SHP77 treated with DMSO at 0.1 percent for 48 hours (cell line): Measurements from ENCODE around the gene MSRB1.

Experiments
- DNase-seq: peaks from one replicate; lab custom pipeline; 2025; lab: John Stamatoyannopoulos, UW

MSRB1 gene

GRCh38 chr16:1942810-1943726 lies at the start of gene MSRB1:
MSRB1 (minus strand) TSS chr16:1943199; CDS start chr16:1943156, 43 bp downstream.
- peak; percentile 96 for DNase-seq

- DNase-seq, result no peak
These were observed 49.1 kb upstream of the MSRB1 start for GRCh38 chr16:1991948-1992703.

- no peak for DNase-seq
These were observed 48.6 kb upstream of the MSRB1 start for GRCh38 chr16:1991588-1991947.

GRCh38 chr16:1991135-1991551 lies 48.1 kb upstream of the MSRB1 start:
- DNase-seq, result no peak

- no peak for DNase-seq
These were observed 47.5 kb upstream of the MSRB1 start for GRCh38 chr16:1990351-1991134.

- no peak for DNase-seq
These were observed 47.0 kb upstream of the MSRB1 start for GRCh38 chr16:1990101-1990350.

GRCh38 chr16:1989209-1990100 lies 46.5 kb upstream of the MSRB1 start, which contains the start of gene SYNGR3:
SYNGR3 (plus strand) TSS chr16:1989970; CDS start chr16:1990103, 133 bp downstream.
- no peak for DNase-seq

- DNase-seq, result no peak
These were observed 44.2 kb upstream of the MSRB1 start for GRCh38 chr16:1987198-1987597.

- no peak for DNase-seq
These were observed 42.6 kb upstream of the MSRB1 start for GRCh38 chr16:1985466-1986150.

- no peak for DNase-seq
These were observed 41.6 kb upstream of the MSRB1 start for GRCh38 chr16:1984347-1985225.

GRCh38 chr16:1983544-1984346 lies 40.7 kb upstream of the MSRB1 start, which contains the start of gene GFER:
GFER (plus strand) TSS chr16:1984193; CDS start chr16:1984219, 26 bp downstream.
- peak; percentile 54 for DNase-seq

- DNase-seq, result no peak
These were observed 40.1 kb upstream of the MSRB1 start for GRCh38 chr16:1982991-1983543.

- DNase-seq, result no peak
These were observed 39.0 kb upstream of the MSRB1 start for GRCh38 chr16:1982013-1982433.

- DNase-seq, result no peak
These were observed 38.4 kb upstream of the MSRB1 start, which contains the start of gene NOXO1 for GRCh38 chr16:1981398-1981836. NOXO1 (minus strand) TSS chr16:1981469; CDS start chr16:1981179, 290 bp downstream.

GRCh38 chr16:1980770-1981087 lies 37.7 kb upstream of the MSRB1 start:
- DNase-seq, result no peak

- no peak for DNase-seq
These were observed 37.2 kb upstream of the MSRB1 start for GRCh38 chr16:1980030-1980769.

GRCh38 chr16:1979271-1980029 lies 36.5 kb upstream of the MSRB1 start:
- no peak for DNase-seq
